HG03060 (cell line): ENCODE data around the gene LRRK1.

Experiments used
- ATAC-seq: cut with Tn5 transposase; IDR thresholded peaks from one replicate; pipeline ENCODE4 v1.9.1; 2021; ENCODE audit warnings: low read depth, moderate number of reproducible peaks; ENCODE audit not compliant: unreplicated experiment

LRRK1 gene

DNA sequence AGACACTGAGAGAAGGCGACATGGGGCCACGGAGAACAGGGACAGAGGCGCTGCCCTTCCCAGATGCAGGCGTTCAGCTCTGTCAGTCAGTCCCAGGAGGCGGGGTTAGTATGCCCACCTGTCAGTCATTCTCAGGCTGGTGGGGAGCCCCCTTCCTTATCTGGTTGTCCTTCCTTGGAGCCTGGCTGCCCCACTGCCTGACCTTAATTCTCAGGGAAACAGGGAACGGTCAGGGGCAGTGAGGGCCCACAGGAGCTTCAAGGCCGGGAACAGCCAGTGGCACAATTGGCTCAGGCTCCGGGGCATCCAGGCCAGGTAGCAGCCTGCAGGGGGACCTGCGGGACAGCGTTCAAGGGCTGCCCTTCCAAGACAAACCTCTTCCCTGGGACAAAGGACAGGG lies 199.5 kb downstream of the LRRK1 start:
- no peak for ATAC-seq

DNA sequence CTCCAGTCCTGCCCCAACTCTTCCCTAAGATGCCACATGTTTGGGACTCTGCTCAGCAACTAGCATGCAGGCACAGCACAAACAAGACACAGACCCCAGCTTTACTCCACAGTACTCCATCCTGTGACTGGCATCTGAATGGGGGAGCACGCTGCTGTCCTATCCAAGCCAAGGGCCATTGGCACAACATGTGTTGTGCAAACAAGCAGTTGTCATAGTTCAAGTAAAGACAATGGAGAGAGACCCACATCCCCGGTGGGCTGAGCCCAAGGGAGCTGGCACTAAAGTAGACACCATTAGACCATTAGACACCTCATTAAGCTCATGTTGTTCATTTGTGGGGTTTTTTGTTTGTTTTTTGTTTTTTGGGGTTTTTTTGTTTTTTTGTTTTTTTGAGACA lies 200.0 kb downstream of the LRRK1 start:
- ATAC-seq, result no peak
